SIG-M5 (cell line): Measurements from ENCODE around the gene SLC2A4RG.

Experiments
- DNase-seq: peaks from one replicate; lab custom pipeline; 2025; lab: John Stamatoyannopoulos, UW

Gene SLC2A4RG

GRCh38 chr20:63777614-63778013 lies 38.0 kb downstream of the SLC2A4RG start:
- DNase-seq, result no peak

- no peak for DNase-seq
These were observed 38.6 kb downstream of the SLC2A4RG start for GRCh38 chr20:63778034-63778752.

GRCh38 chr20:63778857-63779256 lies 39.3 kb downstream of the SLC2A4RG start:
- no peak for DNase-seq

GRCh38 chr20:63781181-63781580 lies 41.6 kb downstream of the SLC2A4RG start:
- DNase-seq, result no peak

GRCh38 chr20:63782051-63782471 lies 42.5 kb downstream of the SLC2A4RG start:
- no peak for DNase-seq

GRCh38 chr20:63782521-63782971 lies 43.0 kb downstream of the SLC2A4RG start:
- DNase-seq, result no peak

- DNase-seq, result no peak
These were observed 44.4 kb downstream of the SLC2A4RG start for GRCh38 chr20:63783970-63784369.

GRCh38 chr20:63785691-63786131 lies 46.1 kb downstream of the SLC2A4RG start:
- no peak for DNase-seq

GRCh38 chr20:63787302-63787701 lies 47.7 kb downstream of the SLC2A4RG start:
- no peak for DNase-seq

- no peak for DNase-seq
These were observed 48.2 kb downstream of the SLC2A4RG start for GRCh38 chr20:63787749-63788148.

GRCh38 chr20:63789836-63790571 lies 50.4 kb downstream of the SLC2A4RG start:
- no peak for DNase-seq

GRCh38 chr20:63790572-63791168 lies 51.1 kb downstream of the SLC2A4RG start:
- DNase-seq, result no peak

GRCh38 chr20:63791497-63792156 lies 52.1 kb downstream of the SLC2A4RG start:
- no peak for DNase-seq

- no peak for DNase-seq
These were observed 53.3 kb downstream of the SLC2A4RG start for GRCh38 chr20:63792866-63793265.
